Measurements from ENCODE around the gene GALNT18. TPM values are rescaled to one million over a fixed set of nuclear protein-coding genes. Genes with fewer than 3 reads are reported as not detected.

Gene GALNT18
- under 1 TPM; 0.69 to 0.71 TPM for total RNA-seq

DNA sequence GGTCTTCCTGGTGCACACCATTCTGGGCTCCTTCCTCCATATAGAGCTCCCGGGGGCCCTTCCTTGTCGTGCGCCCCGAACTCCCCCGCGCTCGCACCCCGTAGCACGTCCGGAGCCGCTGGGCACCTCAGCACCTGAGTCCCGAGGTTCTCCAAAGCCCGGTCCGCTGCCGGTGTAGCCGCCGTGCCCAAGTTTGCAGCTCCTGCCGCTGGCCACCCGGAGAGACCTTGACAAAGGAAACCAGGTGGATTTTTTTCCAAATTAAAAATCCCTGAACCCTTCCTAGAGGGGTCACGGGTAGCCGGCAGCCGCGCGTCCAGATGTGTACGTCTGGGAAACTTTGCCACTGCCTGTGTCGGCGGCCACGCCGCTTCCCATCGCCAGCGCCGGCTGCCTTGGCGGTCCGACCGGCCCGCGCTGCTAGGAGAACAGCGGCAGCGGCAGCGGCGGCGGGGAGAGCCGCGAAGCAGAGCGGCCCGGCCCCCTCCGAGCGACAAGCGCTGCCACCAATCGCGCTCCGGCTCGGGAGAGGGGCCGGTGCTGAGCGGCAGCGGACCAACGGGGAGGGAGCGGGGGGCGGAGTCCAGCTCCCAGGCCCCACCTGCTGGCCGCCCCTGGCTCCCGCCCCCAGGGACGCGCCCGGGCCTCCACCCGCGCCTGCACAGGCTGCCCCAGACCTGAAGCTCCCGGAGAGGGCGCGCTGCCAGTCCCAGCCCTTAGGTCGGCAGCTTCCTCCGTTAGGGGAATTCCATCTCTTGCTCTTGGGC is at the start of gene GALNT18:
Gene GALNT18 (minus strand): TSS at position 433 of the 767 bp plus-strand sequence.
- DNase-seq = peak; percentile 81
- CTCF ChIA-PET = interaction anchor here (0.7 to 1.8 kb wide), 3 partner anchors 10 to 30 kb away, joined by 3 to 6 read pairs (median 3); no protein-coding TSS in a partner anchor
- Mint-ChIP-seq H3K9me3 (no peaks in the 10 kb centered on the region), H3K4me3 (peak within 1 kb of the TSS; percentile 74), H3K36me3 (ENCODE audit: low read depth) (no peaks in the 10 kb centered on the region), H3K27me3 (peaks cover 55% of the 10 kb centered on the region), H3K4me1 (peaks cover 7% of the 10 kb centered on the region), H3K27ac (no peak within 1 kb of the TSS)
- POLR2A ChIA-PET = no interaction called here

GRCh38 chr11:11670574-11670973 is 48.8 kb upstream of the GALNT18 start:
- no peak overlapping the region for H3K27ac Mint-ChIP-seq
- no peak overlapping the region for H3K4me3 Mint-ChIP-seq
- CTCF ChIA-PET = no interaction called here
- no peaks in the 10 kb centered on the region for H3K9me3 Mint-ChIP-seq
- H3K36me3 Mint-ChIP-seq (ENCODE audit: low read depth) = no peaks in the 10 kb centered on the region
- no peaks in the 10 kb centered on the region for H3K4me1 Mint-ChIP-seq
- POLR2A ChIA-PET = no interaction called here
- no peak for DNase-seq
- peaks cover 16% of the 10 kb centered on the region for H3K27me3 Mint-ChIP-seq

GRCh38 chr11:11669233-11669846 is 47.5 kb upstream of the GALNT18 start:
- Mint-ChIP-seq H3K27me3 (peaks cover 18% of the 10 kb centered on the region), H3K36me3 (ENCODE audit: low read depth) (no peaks in the 10 kb centered on the region), H3K4me3 (no peak overlapping the region), H3K9me3 (no peaks in the 10 kb centered on the region), H3K4me1 (no peaks in the 10 kb centered on the region), H3K27ac (no peak overlapping the region)
- POLR2A ChIA-PET = no interaction called here
- DNase-seq = no peak
- CTCF ChIA-PET = no interaction called here

GRCh38 chr11:11668781-11669180 is 47.0 kb upstream of the GALNT18 start:
- Mint-ChIP-seq H3K4me3 (no peak overlapping the region), H3K36me3 (ENCODE audit: low read depth) (no peaks in the 10 kb centered on the region), H3K9me3 (no peaks in the 10 kb centered on the region), H3K27ac (no peak overlapping the region), H3K4me1 (no peaks in the 10 kb centered on the region), H3K27me3 (peaks cover 18% of the 10 kb centered on the region)
- POLR2A ChIA-PET = no interaction called here
- DNase-seq = no peak
- CTCF ChIA-PET = interaction anchor here (1.4 kb wide), 1 partner anchor 12 kb away, joined by 3 read pairs; no protein-coding TSS in a partner anchor

DNA sequence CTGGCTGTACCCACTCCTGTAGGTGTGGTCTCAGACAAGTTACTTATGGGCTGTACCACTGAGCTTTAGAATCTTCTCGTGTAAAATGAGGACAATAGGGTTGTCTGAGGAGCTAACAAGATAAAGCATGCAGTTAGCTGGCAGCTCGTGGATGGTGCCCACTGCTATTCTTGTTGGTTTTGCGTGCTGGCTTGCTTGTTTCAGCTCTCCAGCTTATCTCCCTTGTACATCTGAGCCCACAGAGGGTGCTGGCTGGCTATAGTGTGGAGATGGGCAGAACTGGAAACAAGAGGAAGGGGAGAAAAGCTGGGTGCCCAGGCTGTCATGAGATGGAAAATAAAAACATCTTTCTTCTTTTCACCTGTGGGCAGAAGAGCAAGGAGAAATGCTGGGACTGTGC is 46.5 kb upstream of the GALNT18 start:
- H3K4me1 Mint-ChIP-seq = no peaks in the 10 kb centered on the region
- no peak overlapping the region for H3K27ac Mint-ChIP-seq
- H3K27me3 Mint-ChIP-seq = peaks cover 18% of the 10 kb centered on the region
- H3K4me3 Mint-ChIP-seq = no peak overlapping the region
- POLR2A ChIA-PET = no interaction called here
- no peaks in the 10 kb centered on the region for H3K9me3 Mint-ChIP-seq
- H3K36me3 Mint-ChIP-seq (ENCODE audit: low read depth) = no peaks in the 10 kb centered on the region
- DNase-seq = no peak
- CTCF ChIA-PET = interaction anchor here (1.4 kb wide), 1 partner anchor 12 kb away, joined by 3 read pairs; no protein-coding TSS in a partner anchor

GRCh38 chr11:11667056-11667455 is 45.3 kb upstream of the GALNT18 start:
- H3K4me1 Mint-ChIP-seq = no peaks in the 10 kb centered on the region
- ChIA-PET POLR2A (no interaction called here), CTCF (no interaction called here)
- no peak overlapping the region for H3K4me3 Mint-ChIP-seq
- DNase-seq = no peak
- H3K9me3 Mint-ChIP-seq = no peaks in the 10 kb centered on the region
- no peak overlapping the region for H3K27ac Mint-ChIP-seq
- no peaks in the 10 kb centered on the region for H3K36me3 Mint-ChIP-seq (ENCODE audit: low read depth)
- peaks cover 20% of the 10 kb centered on the region for H3K27me3 Mint-ChIP-seq

DNA sequence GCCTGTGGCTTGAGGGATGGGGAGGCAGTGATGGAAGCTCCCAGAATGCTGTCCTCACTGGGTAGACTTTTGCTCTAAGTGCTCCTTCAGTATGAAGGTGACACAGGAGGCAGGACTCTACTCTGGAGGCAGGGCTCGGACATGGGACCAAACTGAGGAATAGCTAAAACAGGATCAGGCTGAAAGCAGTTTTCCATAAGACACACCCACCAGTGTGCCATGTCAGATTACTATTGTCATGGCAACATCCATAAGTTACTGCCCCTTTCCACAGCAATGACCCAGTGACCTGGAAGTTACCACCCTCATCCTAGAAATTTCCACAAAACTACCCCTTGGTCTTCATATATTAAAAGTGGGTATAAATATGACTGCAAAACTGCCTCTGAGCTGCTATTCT is 43.6 kb upstream of the GALNT18 start:
- Mint-ChIP-seq H3K36me3 (ENCODE audit: low read depth) (no peaks in the 10 kb centered on the region), H3K4me3 (no peak overlapping the region), H3K27ac (no peak overlapping the region), H3K4me1 (no peaks in the 10 kb centered on the region), H3K27me3 (peaks cover 20% of the 10 kb centered on the region), H3K9me3 (no peaks in the 10 kb centered on the region)
- ChIA-PET POLR2A (no interaction called here), CTCF (no interaction called here)
- DNase-seq = no peak

- DNase-seq = no peak
- Mint-ChIP-seq H3K4me3 (no peak overlapping the region), H3K4me1 (no peaks in the 10 kb centered on the region), H3K27ac (no peak overlapping the region), H3K27me3 (peaks cover 19% of the 10 kb centered on the region), H3K36me3 (ENCODE audit: low read depth) (no peaks in the 10 kb centered on the region), H3K9me3 (no peaks in the 10 kb centered on the region)
- CTCF ChIA-PET = no interaction called here
- POLR2A ChIA-PET = interaction anchor here (0.6 kb wide), 1 partner anchor 15 kb away, joined by 3 read pairs; no protein-coding TSS in a partner anchor
Measured at GRCh38 chr11:11663907-11664306, 42.1 kb upstream of the GALNT18 start.

GRCh38 chr11:11662578-11662977 is 40.8 kb upstream of the GALNT18 start:
- H3K27ac Mint-ChIP-seq = no peak overlapping the region
- no peak for DNase-seq
- no peaks in the 10 kb centered on the region for H3K9me3 Mint-ChIP-seq
- CTCF ChIA-PET = interaction anchor here (0.6 kb wide), 1 partner anchor 140 kb away, joined by 3 read pairs; no protein-coding TSS in a partner anchor
- H3K27me3 Mint-ChIP-seq = peaks cover 13% of the 10 kb centered on the region
- no peaks in the 10 kb centered on the region for H3K4me1 Mint-ChIP-seq
- H3K4me3 Mint-ChIP-seq = no peak overlapping the region
- POLR2A ChIA-PET = no interaction called here
- H3K36me3 Mint-ChIP-seq (ENCODE audit: low read depth) = no peaks in the 10 kb centered on the region

DNA sequence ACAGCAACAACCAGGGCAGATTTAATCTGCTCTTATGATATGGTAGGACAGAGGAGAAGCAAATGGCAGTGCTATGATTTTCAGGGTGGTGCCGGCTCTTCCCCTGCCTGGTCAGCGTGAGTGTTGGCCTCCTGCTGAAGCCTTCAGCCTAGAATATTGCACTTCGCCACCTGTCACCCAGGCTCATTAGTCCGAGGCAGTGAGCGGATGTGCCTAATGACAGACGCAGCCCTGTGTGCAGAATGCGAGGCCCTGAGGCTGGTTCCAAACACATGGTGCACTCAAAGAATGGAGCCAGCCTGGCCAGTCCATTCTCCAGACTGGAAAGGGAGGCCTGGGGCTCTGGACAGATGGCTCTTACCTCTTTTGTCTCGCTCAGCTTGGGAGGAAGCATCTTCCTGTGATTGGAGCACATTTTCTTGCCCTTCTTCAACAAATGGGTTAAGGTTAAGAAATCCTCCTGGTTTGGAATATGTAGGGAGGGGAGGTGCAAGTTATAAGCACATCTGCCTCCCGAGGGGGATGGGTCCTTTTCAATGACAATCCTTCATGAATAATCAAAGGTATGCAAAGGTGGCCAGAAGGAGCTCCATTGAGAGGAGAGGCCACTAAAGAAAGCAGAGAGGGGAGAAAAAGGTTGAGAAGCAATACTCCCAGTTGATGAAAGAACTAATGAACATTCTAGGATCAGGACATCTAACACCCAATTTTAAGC is 39.7 kb upstream of the GALNT18 start:
- no peaks in the 10 kb centered on the region for H3K4me1 Mint-ChIP-seq
- no peak overlapping the region for H3K4me3 Mint-ChIP-seq
- POLR2A ChIA-PET = no interaction called here
- no peaks in the 10 kb centered on the region for H3K36me3 Mint-ChIP-seq (ENCODE audit: low read depth)
- H3K27ac Mint-ChIP-seq = no peak overlapping the region
- peaks cover 14% of the 10 kb centered on the region for H3K27me3 Mint-ChIP-seq
- CTCF ChIA-PET = no interaction called here
- no peaks in the 10 kb centered on the region for H3K9me3 Mint-ChIP-seq
- DNase-seq = no peak

DNA sequence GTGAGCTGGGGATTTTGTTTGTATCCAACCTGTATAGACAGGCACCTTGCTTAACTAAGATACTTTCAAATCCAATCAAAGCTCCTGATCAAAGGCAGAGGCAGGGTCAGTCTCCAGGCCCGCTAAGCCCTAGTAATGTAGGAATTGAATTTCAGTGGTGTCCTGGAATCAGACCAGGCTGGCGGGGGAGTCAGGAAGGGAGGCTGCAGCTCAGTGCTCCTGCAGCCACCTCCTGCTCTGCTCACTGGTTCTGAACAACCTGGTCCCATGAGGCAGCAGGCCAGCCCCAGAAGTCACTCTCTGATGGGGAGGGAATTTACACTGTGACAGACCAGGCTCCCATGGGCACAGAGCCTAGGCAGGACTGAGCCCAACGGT is 38.5 kb upstream of the GALNT18 start:
- CTCF ChIA-PET = interaction anchor here (0.6 kb wide), 1 partner anchor 19 kb away, joined by 3 read pairs; no protein-coding TSS in a partner anchor
- no peaks in the 10 kb centered on the region for H3K36me3 Mint-ChIP-seq (ENCODE audit: low read depth)
- H3K27me3 Mint-ChIP-seq = peaks cover 17% of the 10 kb centered on the region
- DNase-seq = no peak
- no peak overlapping the region for H3K4me3 Mint-ChIP-seq
- H3K27ac Mint-ChIP-seq = no peak overlapping the region
- no peaks in the 10 kb centered on the region for H3K4me1 Mint-ChIP-seq
- no peaks in the 10 kb centered on the region for H3K9me3 Mint-ChIP-seq
- POLR2A ChIA-PET = no interaction called here

DNA sequence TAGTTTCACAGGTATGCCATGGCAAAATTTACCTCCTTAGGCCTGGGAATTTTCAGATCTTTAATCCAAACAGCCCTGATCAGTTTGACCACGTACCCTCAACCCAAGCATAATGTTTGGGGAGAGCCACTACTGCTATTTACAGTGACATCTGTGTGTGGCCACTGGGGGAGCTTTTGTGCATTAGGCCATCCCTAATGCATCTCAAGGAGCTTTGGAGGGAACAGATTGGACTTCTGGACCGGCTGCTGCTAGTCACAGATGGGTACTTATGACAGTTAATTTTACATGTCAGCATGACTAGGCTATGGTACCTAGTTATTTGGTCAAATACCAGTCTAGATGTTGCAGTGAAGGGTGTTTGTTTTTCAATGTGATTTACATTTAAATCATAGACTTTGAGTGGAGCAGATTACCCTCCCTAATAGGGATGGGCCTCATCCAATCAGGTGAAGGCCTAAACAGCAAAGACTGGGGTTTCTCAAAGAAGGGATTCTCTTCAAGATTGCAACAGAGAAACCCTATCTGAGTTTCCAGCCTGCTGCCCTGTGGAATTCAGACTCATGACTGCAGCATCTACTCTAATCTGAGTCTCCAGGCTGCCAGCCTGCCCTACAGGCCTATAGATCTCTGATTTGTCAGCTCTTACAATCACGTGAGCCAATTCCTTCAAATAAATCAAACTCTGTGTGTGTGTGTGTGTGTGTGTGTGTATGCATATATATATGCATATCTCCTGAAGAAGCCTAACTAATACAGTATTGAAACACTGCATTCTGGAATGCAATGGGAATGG is 38.0 kb upstream of the GALNT18 start:
- Mint-ChIP-seq H3K27me3 (peaks cover 22% of the 10 kb centered on the region), H3K27ac (no peak overlapping the region), H3K9me3 (no peaks in the 10 kb centered on the region), H3K4me1 (no peaks in the 10 kb centered on the region), H3K36me3 (ENCODE audit: low read depth) (no peaks in the 10 kb centered on the region), H3K4me3 (no peak overlapping the region)
- ChIA-PET POLR2A (no interaction called here), CTCF (interaction anchor here (0.6 kb wide), 1 partner anchor 20 kb away, joined by 3 read pairs; no protein-coding TSS in a partner anchor)
- DNase-seq = no peak
